ENCODE measurements around the gene GCLM.

The GCLM gene

GRCh38 chr1:93846206-93846991, 62.8 kb downstream of the GCLM start:
- peak; percentile 86 for DNase-seq (ENCODE audit: low spot score)

GRCh38 chr1:93845538-93846205, 63.6 kb downstream of the GCLM start:
- DNase-seq (ENCODE audit: low spot score), result peak; percentile 62

GRCh38 chr1:93844262-93845045, 64.8 kb downstream of the GCLM start:
- DNase-seq (ENCODE audit: low spot score), result peak; percentile 70

- DNase-seq (ENCODE audit: low spot score), result peak; percentile 32
These were observed 66.3 kb downstream of the GCLM start for GRCh38 chr1:93842750-93843500.

- no peak for DNase-seq (ENCODE audit: low spot score)
These were observed 67.5 kb downstream of the GCLM start for GRCh38 chr1:93841771-93842170.

GRCh38 chr1:93840956-93841482, 68.2 kb downstream of the GCLM start:
- no peak for DNase-seq (ENCODE audit: low spot score)

- DNase-seq (ENCODE audit: low spot score), result no peak
These were observed 69.5 kb downstream of the GCLM start for GRCh38 chr1:93839753-93840152.

- DNase-seq (ENCODE audit: low spot score), result peak; percentile 84
These were observed 69.9 kb downstream of the GCLM start for GRCh38 chr1:93839307-93839706.

GRCh38 chr1:93837961-93838360, 71.3 kb downstream of the GCLM start:
- DNase-seq (ENCODE audit: low spot score), result no peak
